GM21423 (cell line): ENCODE measurements around the gene ROPN1L.
"Not testable (repeated sequence)": the region's sequence is repeated elsewhere in the genome, so short reads cannot be mapped to it uniquely, and the experiment has no call there.

ENCODE experiments used
- ATAC-seq: cut with Tn5 transposase; IDR thresholded peaks from one replicate; pipeline ENCODE4 v1.9.1; 2021; ENCODE audit warnings: mild to moderate bottlenecking, moderate library complexity; ENCODE audit not compliant: unreplicated experiment

ROPN1L gene

GRCh38 chr5:10475931-10476676 is 34.4 kb downstream of the ROPN1L start:
- no peak for ATAC-seq

GRCh38 chr5:10476878-10477277 is 35.2 kb downstream of the ROPN1L start:
- ATAC-seq = no peak

GRCh38 chr5:10477943-10478342 is 36.3 kb downstream of the ROPN1L start:
- no peak for ATAC-seq

- ATAC-seq = no peak
These were observed 36.8 kb downstream of the ROPN1L start for GRCh38 chr5:10478436-10478835.

DNA sequence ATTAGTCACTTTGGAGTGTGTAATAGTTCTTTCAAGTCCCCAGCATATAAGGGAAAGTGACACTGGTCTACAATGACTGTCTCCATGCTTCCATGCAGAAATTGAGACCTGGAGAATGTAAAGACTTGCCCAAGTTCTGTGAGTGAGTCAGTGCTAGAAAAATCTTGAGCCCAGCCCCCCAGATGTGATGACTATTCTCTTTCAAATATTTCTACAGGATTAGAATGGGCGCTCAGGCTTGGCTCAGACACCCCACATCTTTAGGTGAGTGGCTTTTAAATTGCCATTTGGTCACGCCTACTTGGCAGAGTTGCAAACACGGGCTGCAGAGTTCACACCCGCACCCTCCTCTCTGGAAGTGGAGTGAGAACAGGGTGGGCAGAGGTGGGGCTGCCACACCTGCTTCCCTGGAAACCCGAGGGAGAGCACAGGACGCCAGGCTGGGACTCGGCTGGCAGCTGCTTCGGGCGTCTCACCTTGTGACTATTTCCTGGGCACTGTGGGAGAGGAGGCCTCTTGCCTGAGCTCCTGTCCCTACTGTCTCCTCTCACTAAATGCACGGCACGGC is 37.6 kb downstream of the ROPN1L start:
- ATAC-seq = no peak

DNA sequence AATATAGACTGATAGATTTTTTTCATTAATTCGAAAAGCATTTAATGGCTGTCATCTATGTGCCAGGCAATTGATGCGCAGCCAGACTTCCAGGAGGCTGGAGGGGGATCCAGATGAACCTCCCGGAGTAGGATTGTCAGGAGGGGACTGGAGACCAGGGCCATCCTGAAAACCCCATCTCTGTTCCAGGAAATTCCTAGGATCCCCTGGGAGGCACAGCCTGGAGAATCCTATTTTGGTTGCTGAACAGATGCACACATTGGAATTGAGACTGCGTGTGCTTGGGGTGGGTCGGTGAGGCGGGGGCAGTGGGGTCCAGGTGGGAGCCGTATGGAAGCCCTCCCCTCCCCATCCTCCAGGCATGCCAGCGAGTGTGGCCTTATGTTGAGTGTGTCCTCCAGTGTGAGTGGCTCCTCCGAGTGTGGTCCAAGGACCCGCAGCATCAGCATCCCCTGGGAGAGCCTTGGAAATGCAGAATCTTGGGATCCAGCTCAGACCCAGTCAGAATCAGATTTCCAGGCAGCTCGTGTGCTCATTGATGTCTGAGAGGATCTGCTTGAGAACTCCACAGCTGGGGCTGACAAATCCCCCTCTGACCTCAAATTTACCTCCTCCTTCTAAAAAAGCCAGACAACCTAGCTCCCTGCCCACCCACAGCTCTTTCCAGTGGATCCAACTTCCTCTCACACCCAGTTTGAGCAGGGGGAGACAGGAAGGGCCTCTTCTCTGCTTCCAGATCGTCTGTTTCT is 38.7 kb downstream of the ROPN1L start:
- no peak for ATAC-seq

- no peak for ATAC-seq
These were observed 39.7 kb downstream of the ROPN1L start for GRCh38 chr5:10481241-10481935.

DNA sequence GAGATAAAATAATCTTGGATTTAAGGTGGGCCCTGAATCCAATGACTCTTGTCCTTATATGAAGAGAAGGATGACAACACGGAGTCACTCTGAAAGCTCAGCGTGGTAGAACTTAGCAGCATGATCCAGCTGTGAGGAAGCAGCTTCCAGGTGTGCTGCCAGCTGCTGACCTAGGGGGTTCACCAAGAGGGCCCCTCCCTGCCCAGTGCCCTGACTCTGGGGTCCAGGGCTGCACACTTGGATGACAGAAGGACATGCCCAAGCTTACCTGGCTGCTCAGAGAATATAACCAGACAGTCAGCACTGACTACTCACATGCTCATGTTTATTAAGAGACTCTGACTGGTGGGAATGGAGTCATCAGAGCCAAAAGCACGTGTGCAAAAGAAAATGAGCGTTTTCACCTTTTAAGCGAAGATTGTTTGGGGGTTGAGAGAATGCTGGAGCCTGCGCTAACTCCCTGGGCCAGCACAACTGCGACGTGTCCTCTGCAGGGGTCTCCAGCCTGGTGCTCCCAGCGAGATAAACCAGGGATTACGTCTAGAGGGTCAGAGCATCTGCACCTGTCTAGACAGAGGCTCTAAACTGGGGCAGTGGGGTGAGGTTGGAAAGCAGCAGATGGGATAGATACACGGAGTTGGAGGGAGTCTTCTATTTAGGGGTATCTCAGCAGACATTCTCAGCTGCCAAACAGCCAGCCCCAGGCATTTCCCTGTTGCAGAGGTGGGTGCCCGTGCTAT is 41.3 kb downstream of the ROPN1L start:
- no peak for ATAC-seq

DNA sequence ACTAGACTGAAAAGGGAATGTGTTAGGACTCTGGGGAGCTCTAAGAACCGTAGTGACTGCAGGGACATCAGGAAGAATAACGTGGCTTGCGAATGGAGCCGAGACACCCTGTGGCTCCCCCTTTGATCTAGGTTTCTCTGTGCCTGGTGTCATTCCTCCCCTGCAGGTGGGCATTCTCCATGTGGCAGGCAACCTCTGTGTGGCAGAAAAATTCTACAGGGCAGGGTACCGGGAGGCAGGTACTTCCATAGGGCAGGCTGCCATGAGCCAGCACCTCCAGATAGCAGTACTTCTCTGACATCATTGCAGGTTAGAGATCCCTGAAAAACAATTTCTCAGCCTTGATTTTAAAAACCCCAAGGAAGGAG is 43.1 kb downstream of the ROPN1L start:
- no peak for ATAC-seq

- ATAC-seq = no peak
These were observed 43.6 kb downstream of the ROPN1L start for GRCh38 chr5:10485142-10485795.

GRCh38 chr5:10485897-10486296 is 44.2 kb downstream of the ROPN1L start:
- no peak for ATAC-seq

DNA sequence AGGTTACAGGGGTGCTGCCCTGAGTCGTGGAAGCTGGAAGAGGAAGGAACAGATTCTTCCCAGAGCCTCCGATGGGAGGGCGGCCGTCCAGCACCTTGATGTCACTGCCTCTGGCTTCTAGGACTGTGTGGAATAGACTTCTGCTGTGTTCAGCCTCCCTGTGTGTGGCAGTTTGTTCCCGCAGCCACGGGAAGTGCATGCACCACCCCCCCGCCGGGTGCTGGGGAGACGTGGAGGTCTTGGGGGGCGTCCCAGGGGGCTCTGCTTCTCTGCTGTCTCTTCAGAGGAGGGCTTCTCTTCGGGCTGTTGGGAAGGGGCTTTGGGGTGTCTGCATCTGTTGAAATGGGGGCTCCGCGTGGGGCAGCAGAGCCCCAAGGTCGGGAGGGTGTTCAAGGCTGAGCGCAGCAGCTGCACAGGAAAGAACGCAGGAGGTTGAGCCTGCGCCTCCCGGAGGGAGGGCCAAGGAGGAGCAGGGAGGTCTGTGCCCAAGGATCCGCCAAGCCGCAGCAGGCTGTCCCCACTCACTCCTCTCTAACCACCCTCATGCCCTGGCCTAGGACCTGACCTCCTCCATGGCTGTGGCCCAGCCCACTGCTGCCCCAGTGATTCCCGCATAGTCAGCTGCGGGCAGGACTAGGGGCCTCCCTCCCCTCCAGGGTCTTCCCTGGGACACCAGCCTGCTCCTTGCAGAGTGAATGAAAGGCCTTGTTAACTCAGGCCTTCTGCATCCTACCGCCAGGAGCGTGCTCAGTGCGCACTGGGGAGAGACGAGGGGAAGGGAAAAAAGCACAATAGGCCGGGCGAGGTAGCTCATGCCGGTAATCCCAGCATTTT is 45.0 kb downstream of the ROPN1L start:
- no peak for ATAC-seq

DNA sequence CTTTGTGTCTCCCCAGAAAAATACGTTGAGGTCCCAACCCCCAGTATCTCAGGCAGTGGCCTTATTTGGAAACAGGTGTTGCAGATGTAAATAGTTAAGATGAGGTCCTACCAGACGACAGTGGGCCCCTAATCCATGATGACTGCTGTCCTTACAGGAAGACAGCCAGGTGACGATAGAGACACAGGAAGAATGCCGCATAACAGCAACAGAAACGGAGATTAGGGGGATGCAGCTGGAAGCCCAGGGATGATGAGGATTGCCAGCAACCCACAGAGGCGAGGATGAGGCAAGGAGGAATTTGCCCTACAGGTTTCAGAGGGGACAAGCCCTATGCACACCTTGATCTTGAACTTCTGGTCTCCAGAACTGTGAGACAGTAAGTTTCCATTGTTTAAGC is 46.5 kb downstream of the ROPN1L start:
- ATAC-seq = no peak

- peak; percentile 88 for ATAC-seq
These were observed 48.2 kb downstream of the ROPN1L start for GRCh38 chr5:10489810-10490426.

DNA sequence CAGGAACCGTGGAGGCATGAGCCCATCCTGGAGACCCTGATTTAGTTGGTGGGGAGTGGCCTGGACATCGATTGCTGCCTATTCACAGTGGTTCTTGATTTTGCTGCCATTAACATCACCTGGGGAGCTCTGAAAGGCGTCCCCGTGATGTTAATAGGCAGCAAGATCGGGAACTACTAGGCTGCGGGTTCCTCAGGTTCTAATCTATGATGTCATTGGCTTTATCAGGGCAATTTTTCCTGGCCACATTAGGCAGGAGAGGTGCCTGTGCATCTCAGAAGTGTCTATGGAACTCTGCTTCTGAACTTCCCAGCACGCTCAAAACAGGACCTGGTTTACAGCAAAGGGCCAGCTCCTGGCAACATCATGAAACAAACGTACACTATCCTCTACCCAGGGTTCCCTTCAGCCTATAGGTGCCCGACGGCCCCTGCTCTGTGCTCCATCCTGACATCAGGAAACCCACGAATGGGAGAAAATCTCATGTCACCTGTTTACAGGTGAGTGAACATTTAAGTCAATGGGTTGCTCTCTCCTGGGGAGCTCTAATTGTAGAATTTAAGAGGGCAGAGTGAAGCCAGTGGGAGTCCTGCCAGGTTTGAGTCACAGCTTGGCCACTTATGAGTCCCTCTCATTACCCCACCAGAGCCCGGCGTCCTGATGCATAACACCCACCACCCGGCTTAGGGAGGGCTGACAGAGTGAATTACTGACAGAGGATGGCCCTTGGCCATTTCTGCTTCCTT is 49.4 kb downstream of the ROPN1L start:
- ATAC-seq = no peak

GRCh38 chr5:10491673-10492026 is 50.0 kb downstream of the ROPN1L start:
- no peak for ATAC-seq

DNA sequence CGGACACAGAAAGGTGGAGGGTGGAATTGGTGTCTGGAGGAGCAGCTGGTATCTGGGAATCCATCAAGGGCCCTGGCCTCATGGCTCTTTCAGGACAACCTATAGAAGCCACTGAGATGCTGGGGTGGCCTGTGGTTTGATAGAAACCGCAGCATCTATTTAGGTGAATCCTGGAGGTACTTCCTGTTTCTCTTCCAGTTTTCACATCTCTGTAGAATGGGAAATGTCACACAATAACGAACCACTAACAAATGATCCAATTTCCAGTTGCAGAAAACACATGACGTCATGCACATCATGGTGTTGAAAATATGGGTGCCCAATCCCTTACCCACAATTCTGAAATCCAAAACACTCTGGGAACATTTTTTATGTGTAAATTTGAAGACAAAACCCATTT is 52.2 kb downstream of the ROPN1L start:
- no peak for ATAC-seq

GRCh38 chr5:10494497-10494896 is 52.8 kb downstream of the ROPN1L start:
- not testable (repeated sequence) for ATAC-seq
